RPMI7951 (cell line): ENCODE measurements around the gene SLC5A4. TPM values are rescaled to one million over a fixed set of nuclear protein-coding genes. Genes with fewer than 3 reads are reported as not detected.
"Not testable (repeated sequence)": the region's sequence is repeated elsewhere in the genome, so short reads cannot be mapped to it uniquely, and the experiment has no call there.

Experiments
- DNase-seq: peaks from one replicate; pipeline ENCODE4 v3.0.0-alpha.2; 2012; ENCODE audit warnings: low read depth
- total RNA-seq: library from RNA; depleted of rRNA; stranded (reverse); fragments of >200 nt; shearing (Covaris generic); gene quantifications from 2 replicates; pipeline ENCODE4 v1.2.3, GENCODE V29; 2014; rRNA removed

The SLC5A4 gene
- not detected in 2 replicates for total RNA-seq

- DNase-seq, result no peak
These were observed at the start of gene SLC5A4 for GRCh38 chr22:32255217-32255616. Gene SLC5A4, minus strand, starts transcription at chr22:32255347. Its CDS starts 18 bp downstream, at chr22:32255329.

DNA sequence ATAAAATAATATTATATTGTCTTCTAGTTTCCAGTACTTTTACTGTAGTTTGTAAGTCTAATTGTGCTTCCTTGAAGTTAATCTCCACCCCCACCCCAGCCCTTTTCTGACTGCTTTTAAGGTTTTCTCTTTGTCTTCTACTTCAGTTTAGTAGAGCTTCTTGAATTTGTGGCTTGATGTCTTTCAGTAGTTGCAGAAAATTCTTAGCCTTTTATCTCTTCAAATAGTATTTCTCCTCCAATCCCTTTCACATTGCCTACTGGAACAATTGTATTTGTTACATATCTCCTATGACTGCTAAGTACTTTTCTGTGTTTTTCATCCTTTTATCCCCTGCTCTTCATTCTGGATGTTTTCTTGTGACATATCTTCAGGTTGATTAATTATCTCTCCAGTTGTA lies 38.8 kb upstream of the SLC5A4 start:
- not testable (repeated sequence) for DNase-seq

DNA sequence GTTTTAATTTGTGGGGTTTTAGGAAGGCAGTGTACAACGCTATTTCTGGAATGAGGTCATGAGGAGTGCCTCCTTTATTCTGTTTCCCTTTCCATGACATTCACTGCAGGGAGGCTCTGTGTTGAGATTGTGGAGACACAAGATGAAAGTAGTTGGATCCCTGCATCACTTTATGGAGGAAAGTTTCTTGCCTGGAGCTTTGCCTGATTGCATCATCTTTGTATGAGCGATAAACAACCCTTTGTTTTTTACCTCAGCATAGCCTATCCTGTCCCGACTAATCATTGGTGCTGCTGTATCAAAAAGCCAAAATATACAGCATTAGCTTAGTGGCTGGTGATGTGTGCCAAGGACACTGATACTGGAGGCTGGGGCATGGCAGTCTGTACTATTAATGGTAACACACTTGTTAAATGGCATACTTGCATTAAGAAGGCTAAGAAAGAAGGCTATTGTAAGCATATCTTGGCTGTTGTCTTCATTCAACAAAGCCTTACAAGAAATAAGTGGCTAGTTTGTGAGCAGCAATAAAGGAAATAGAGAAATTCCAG lies 31.2 kb upstream of the SLC5A4 start:
- no peak for DNase-seq

- DNase-seq, result peak; percentile 55
These were observed 25.9 kb upstream of the SLC5A4 start for GRCh38 chr22:32281072-32281471.

DNA sequence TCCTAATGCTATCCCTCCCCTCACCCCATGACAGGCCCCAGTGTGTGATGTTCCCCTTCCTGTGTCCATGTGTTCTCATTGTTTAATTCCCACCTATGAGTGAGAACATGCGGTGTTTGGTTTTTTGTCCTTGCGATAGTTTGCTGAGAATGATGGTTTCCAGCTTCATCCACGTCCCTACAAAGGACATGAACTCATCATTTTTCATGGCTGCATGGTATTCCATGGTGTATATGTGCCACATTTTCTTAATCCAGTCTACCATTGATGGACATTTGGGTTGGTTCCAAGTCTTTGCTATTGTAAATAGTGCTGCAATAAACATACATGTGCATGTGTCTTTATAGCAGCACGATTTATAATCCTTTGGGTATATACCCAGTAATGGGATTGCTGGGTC lies 20.2 kb upstream of the SLC5A4 start:
- DNase-seq, result not testable (repeated sequence)

GRCh38 chr22:32271389-32271788 lies 16.2 kb upstream of the SLC5A4 start:
- no peak for DNase-seq

DNA sequence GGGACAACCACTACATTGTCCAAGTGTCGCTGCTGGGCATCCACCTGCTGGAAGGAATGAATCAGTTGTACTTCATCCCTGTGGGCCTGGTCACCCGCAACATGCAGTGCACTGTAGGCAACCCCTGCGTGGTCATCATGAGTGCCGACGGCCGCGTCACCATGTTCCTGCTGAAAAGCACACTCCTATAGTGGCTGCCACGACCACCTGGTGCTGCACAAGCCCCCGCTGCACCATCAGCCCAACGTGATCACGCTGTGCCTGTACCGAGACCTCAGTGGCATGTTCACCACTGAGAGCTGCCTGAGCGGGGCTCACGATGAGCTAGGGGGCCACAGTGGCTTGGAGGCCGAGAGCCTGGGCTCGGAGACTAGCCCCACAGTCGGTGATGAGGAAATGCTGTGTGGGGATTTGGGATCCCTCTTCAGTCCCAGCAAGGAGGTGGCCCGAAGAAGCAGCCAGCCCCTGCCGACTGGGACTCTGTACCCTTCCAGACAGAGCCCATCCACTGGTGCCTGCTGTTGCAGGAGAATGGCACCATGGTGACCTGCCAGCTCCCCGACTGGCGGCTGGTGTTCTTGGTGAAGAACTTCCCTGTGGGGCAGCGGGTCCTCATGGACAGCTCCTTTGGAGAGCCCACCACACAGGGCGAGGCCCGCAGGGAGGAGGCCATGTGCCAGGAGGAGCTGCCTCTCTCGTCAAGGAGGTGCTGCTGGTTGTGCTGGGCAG lies 15.7 kb upstream of the SLC5A4 start:
- DNase-seq, result no peak

DNA sequence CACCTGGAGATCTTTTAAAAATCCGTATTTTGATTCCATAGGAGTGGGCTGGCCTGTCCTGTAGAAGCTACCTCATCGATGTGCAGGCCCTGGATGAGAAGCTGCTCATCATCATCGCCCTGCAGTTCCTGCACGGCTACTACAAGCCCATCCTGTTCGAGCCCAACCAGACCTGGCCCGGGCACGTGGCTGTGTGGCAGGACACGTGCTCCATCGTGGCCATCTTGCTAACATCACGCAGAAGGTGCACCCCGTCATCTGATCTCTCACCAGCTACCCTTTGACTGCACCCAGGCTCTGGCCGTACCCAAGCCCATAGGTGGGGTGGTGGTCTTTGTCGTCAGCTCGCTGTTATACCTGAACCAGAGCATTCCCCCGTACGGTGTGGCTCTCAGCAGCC lies 14.2 kb upstream of the SLC5A4 start:
- DNase-seq, result no peak

DNA sequence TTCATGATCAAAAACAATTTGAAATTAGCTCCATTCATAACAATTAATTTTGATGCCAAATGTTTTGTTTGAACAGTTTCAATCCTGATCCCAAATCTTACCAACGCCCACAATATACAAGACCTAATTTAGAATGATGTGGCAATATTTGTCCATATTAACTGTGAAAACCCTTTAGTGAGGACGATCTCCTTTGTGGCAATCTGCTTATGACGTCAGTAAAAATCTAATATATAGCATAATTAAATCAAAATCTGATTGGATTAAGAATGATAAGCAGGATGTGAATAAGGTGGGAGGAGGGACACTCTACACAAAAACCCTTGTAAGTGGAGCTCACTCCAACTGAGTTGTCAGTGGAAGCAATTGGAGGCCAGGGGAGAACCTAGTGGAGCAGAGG lies 11.9 kb upstream of the SLC5A4 start:
- no peak for DNase-seq

DNA sequence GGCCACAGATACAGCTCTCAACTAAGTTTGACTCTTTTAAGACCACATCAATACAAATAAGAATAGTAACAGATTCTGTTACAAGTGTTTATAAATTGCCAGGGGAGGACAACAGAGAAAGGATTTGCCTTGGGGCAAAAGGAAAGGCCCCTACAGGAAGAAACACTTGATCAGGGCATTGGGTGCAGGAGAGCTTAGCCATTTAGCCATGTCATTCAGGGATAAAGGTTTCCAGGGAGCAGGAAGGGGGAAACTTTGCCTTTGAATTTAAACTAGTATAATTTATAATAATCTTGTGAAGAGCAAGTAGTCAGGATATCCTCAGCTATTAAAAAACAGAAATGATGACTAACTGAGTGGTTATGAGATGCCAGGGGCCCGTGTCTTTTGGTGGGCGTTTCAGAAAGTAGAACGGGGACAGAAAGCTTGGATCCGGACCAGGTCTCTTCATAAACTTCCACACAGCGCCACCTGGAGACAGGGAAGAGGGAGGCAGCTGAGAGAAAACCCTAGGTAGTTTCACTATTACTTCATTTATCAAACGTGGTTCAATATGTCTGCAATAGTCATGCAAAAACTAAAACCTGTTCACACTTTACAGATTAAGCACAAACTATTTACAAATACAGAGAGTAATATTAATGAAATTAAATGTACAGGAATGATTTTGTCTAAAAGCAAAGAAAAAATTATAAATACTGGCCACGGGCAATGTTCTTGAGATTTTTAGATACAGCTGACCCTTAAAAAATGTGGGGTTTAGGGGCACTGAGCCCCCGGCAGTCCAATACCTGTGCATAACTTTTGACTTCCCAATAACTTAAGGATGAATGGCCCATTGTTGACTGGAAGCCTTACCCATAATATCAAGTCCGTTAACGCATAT lies 11.0 kb upstream of the SLC5A4 start:
- peak; percentile 59 for DNase-seq

DNA sequence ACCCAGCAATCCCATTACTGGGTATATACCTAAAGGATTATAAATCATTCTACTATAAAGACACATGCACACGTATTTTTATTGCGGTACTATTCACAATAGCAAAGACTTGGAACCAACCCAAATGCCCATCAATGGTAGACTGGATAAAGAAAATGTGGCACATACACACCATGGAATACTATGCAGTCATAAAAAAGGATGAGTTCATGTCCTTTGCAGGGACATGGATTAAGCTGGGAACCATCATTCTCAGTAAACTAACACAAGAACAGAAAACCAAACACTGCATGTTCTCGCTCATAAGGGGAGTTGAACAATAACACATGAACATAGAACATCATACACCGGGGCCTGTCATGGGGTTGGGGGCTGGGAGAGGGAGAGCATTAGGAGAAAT lies 8.5 kb upstream of the SLC5A4 start:
- DNase-seq, result not testable (repeated sequence)

GRCh38 chr22:32261306-32261705 lies 6.2 kb upstream of the SLC5A4 start:
- no peak for DNase-seq

- no peak for DNase-seq
These were observed 3.6 kb upstream of the SLC5A4 start for GRCh38 chr22:32258791-32259190.

GRCh38 chr22:32255726-32256125 lies 579 bp upstream of the SLC5A4 start:
- no peak for DNase-seq

GRCh38 chr22:32249231-32249630 lies 5.9 kb downstream of the SLC5A4 start:
- DNase-seq, result no peak

- no peak for DNase-seq
These were observed 6.9 kb downstream of the SLC5A4 start for GRCh38 chr22:32248276-32248675.

- no peak for DNase-seq
These were observed 9.0 kb downstream of the SLC5A4 start for GRCh38 chr22:32246166-32246565.

DNA sequence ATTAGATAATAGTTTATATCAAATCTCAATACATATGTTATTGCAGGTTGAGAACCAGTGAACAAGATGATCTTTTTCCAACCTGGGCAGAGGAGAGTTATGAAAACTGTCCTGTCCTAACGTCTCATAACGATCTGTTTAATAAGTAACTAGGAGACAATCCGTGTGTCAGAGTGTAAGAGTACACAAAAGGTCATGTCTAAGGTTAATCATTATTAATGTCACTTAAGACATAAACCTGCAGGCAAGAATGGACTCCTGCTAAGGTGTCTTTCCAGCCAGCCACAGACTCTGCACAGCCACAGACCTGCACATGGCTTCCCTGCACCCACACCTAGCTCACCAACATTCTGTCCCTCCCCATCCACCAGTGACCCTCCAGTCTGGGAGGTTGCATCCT lies 10.1 kb downstream of the SLC5A4 start:
- DNase-seq, result no peak

- DNase-seq, result no peak
These were observed 10.6 kb downstream of the SLC5A4 start for GRCh38 chr22:32244547-32244946.

DNA sequence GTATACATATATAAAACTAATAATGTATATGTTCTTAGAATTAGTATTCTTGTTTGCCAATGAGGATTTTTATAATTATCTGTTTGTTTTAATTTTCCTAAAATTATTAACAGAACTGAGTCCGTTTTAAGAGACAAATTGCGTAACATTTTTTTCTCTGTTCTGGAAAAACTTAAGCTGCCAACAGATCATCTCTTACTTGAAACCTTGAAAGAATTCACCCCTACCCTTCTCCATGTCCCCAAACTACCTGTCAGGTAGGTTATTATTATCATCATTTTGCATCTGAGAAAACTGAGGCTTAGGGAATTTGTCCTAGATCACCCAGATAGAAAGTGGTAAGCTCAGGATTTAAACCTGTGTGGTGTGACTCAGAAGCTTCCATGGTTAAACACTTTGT lies 14.7 kb downstream of the SLC5A4 start:
- no peak for DNase-seq

DNA sequence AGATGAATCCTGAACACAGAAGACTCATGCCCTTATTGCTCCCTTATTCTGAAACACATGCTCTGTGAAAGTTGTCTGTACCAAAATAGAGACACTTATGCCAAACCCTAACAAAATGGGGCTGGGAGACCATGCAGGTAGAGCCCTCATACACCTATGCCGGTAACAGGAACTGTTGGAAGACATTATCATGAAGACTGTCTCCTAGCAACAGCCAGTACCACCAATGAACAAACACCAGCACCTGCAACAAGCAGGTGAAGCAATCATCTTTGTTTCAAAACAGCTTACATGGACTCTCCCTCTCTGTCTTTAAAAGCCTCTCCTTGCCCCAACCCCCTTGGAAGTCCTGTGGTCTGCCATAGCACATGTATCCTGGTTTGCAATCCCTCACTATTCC lies 17.2 kb downstream of the SLC5A4 start:
- DNase-seq, result no peak

GRCh38 chr22:32236970-32237369 lies 18.2 kb downstream of the SLC5A4 start:
- peak; percentile 2 for DNase-seq

- peak; percentile 3 for DNase-seq
These were observed 22.1 kb downstream of the SLC5A4 start for GRCh38 chr22:32233091-32233490.
